ENCODE measurements around the gene VKORC1.

Gene VKORC1

GRCh38 chr16:31081428-31082351, 12.9 kb downstream of the VKORC1 start:
- peak in 1 of 2 experiments; percentile 2 for DNase-seq

DNA sequence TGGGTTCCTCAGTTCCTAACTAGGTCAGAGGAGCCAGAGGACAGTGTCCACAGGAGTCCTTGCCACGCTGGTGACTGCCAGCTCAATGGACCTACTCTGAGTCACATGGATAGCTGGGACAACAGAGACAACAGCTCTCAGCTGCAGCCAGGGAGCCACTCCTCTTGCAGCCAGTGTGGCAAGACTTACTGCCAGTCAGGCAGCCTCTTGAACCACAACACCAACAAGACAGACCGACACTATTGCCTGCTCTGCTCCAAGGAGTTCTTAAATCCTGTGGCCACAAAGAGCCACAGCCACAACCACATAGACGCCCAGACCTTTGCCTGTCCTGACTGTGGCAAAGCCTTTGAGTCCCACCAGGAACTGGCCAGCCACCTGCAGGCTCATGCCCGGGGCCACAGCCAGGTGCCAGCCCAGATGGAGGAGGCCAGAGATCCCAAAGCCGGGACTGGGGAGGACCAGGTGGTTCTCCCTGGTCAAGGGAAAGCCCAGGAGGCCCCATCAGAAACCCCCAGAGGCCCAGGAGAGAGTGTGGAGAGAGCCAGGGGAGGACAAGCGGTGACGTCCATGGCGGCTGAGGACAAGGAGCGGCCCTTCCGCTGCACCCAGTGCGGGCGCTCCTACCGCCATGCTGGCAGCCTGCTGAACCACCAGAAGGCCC, 13.7 kb downstream of the VKORC1 start:
- DNase-seq: no peak

DNA sequence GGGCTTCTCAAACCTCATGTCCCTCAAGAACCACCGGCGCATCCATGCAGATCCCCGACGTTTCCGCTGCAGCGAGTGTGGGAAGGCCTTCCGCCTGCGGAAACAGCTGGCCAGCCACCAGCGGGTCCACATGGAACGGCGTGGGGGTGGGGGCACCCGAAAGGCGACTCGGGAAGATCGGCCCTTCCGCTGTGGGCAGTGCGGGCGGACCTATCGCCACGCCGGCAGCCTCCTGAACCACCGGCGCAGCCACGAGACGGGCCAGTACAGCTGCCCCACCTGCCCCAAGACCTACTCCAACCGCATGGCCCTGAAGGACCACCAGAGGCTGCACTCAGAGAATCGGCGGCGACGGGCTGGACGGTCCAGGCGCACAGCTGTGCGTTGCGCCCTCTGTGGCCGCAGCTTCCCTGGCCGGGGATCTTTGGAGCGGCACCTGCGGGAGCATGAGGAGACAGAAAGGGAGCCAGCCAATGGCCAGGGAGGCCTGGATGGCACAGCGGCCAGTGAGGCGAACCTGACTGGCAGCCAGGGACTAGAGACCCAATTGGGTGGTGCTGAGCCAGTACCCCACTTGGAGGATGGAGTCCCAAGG, 14.5 kb downstream of the VKORC1 start:
- no peak for DNase-seq

- DNase-seq: peak; percentile 83 to 88
Measured at GRCh38 chr16:31079342-31079944, 15.2 kb downstream of the VKORC1 start.

GRCh38 chr16:31078597-31079341, 15.8 kb downstream of the VKORC1 start:
- no peak for DNase-seq

DNA sequence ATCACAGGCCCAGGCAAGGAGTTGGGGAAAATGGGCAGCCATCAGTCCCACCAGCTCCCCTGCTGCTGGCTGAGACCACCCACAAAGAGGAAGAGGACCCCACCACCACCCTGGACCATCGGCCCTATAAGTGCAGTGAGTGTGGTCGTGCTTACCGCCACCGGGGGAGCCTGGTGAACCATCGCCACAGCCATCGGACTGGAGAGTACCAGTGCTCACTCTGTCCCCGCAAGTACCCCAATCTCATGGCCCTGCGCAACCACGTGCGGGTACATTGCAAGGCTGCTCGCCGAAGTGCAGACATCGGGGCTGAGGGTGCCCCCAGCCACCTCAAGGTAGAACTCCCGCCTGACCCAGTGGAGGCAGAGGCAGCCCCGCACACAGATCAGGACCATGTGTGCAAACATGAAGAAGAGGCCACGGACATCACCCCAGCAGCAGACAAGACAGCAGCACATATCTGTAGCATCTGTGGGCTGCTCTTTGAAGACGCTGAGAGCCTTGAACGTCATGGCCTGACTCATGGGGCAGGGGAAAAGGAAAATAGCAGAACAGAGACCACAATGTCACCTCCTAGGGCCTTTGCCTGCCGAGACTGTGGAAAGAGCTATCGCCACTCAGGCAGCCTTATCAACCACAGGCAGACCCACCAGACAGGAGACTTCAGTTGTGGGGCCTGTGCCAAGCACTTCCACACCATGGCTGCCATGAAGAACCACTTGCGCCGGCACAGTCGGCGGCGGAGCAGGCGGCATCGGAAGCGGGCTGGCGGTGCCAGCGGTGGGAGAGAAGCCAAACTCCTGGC, 16.8 kb downstream of the VKORC1 start:
- DNase-seq: no peak

DNA sequence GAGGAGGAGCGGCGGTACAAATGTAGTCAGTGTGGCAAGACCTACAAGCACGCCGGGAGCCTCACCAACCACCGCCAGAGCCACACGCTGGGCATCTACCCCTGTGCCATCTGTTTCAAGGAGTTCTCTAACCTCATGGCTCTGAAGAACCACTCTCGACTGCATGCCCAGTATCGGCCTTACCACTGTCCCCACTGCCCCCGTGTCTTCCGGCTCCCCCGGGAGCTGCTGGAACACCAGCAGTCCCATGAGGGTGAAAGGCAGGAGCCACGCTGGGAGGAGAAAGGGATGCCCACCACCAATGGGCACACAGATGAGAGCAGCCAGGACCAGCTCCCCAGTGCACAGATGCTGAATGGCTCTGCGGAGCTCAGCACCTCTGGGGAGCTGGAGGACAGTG, 17.6 kb downstream of the VKORC1 start:
- DNase-seq: no peak

DNA sequence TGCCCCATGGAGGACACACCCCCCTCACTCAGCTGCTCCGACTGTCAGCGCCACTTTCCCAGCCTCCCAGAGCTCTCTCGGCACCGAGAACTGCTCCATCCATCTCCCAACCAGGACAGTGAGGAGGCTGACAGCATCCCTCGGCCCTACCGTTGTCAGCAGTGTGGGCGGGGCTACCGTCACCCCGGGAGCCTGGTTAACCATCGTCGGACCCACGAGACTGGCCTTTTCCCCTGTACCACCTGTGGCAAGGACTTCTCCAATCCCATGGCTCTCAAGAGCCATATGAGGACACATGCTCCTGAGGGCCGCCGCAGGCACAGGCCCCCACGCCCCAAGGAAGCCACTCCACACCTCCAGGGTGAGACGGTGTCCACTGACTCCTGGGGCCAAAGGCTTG, 18.3 kb downstream of the VKORC1 start:
- no peak for DNase-seq

- DNase-seq: no peak
Measured at GRCh38 chr16:31074814-31075183, 19.8 kb downstream of the VKORC1 start.

- peak; percentile 93 to 95 for DNase-seq
Measured at GRCh38 chr16:31073970-31074813, 20.4 kb downstream of the VKORC1 start, which contains the start of the genes ZNF646 and ZNF668. Gene ZNF646, plus strand, starts transcription at chr16:31074422. Its CDS starts 1,903 bp downstream, at chr16:31076325. Gene ZNF668, minus strand, starts transcription at chr16:31074240. Its CDS starts 9,781 bp downstream, at chr16:31064459.

- peak; percentile 42 to 58 for DNase-seq
Measured at GRCh38 chr16:31073142-31073969, 21.2 kb downstream of the VKORC1 start.

- peak; percentile 13 to 29 for DNase-seq
Measured at GRCh38 chr16:31072540-31073141, 22.0 kb downstream of the VKORC1 start.

DNA sequence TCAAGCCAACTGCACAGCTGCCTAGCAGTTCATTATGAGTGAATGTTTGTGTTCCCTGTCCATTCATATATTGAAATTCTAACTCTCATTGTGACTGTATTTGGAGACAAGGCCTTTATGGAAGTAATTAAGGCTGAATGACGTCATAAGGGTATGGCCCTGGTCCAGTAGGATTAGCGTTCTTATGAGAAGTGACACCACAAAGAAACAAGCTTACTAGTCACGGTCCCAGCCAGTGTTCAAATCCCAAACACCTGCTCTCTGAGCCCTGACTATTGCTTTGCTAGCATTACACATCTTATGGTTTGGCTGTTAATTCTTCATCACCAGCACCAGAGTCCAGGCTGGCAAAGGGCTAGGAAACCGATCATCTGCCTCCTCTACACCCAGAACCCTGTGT, 22.7 kb downstream of the VKORC1 start:
- no peak for DNase-seq

- no peak for DNase-seq
Measured at GRCh38 chr16:31067342-31067741, 27.3 kb downstream of the VKORC1 start.

DNA sequence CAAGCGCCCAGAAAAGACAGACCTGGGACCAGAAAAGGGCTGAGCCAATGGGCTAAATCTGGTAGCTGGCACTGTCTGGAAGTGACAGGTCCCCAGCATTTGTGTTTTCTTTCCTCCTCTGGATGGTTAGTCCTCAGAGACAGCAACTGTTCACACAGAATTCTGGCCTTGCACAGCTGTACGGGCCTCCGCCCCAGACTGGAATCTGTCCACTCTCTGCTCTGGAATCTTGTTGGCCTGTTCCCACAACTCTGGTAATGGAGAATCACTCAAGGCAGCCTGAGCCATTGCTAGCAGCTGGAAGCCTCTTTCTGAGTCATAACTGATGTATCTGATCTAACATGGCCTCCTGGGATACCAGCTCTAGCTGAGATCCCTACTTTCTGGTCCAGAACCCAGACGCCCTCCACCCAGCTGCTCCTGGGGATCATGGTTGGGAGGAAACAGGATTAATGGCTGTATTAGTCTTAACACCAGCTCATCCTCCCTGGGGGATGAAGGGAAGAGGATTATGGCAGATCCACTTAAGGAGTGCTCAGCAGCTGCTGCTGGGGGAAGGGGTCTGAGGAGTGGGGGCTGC, 29.6 kb downstream of the VKORC1 start:
- DNase-seq: no peak

GRCh38 chr16:31063843-31064611, 30.6 kb downstream of the VKORC1 start:
- peak in 1 of 2 experiments; percentile 3 for DNase-seq

GRCh38 chr16:31063495-31063842, 31.1 kb downstream of the VKORC1 start:
- DNase-seq: no peak
